ENCODE results near the gene CAMK4. TPM values are rescaled to one million over a fixed set of nuclear protein-coding genes. Genes with fewer than 3 reads are reported as not detected.

CAMK4 gene
- 0.93 and 2.6 TPM in 2 replicates for total RNA-seq

DNA sequence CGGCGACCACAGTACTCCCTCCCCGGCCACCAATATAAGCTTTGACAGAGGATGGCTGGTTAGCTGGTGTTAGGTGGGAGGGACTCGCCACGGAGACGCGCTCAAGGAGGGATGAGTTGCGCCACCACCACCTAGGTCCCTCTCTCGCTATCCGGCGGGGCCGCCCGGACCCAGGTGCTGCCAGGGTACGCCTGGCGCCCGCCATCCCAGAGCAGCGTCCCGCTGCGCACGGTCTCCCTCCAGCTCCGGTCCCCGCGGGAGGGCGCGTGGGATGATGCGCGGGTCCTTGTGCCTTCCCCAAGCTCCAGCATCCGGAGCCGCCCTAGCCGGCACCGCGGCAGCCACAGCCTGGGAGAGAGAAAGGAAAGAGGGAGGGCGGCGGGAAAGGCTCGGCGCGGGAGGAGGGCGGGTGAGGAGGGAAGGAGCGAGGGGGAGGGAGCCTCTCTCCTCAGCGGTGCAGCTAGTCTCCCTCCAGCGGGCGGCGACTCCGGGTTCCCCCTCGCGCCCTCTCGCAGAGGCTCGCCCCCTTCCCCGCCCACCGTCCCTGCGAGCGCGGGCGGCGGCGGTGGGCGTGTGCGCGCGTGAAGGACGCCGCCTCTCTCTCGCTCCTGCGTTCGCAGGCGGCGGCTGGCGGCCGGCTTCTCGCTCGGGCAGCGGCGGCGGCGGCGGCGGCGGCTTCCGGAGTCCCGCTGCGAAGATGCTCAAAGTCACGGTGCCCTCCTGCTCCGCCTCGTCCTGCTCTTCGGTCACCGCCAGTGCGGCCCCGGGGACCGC lies at the start of gene CAMK4:
TSS of gene CAMK4 (plus strand) at position 598 of the 774 bp plus-strand sequence. CDS start at position 698, 100 bp downstream.

DNA sequence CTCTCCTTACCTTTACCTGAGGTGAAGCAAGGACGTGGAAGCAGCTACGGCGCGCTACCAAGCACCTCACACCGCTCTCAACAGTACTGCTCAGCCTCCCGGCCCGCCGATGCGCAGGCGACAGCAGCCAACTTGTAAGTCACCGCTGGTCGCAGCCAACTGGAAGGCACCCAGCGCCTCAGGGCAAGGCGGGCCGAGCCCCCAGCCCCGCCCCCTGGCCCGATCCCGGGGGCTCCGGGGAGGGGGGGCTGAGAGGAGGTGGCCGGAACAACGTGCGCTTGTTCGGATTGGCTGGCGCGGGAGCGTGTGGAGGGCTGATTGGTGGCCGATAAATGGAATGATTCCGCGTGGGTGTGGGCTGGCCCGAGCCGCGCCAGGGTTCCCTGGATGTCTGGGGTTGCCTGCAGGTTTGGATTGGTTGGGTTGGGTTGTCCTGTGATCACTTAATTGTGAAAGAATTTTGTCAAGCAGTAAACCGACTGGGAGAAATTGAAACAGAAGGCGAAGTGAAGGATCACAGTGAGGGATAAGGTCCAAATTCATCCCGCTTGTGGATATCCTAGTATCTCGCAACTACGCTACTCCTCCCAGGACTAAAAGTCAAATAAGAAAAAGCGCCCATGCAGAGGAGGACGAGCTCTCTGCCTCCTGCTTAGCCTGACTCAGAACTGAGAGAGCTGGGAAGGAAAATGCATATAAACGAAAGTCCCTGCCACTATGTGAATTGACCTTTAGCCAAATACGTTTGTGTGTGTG lies 288.4 kb downstream of the CAMK4 start, which contains the start of gene STARD4:
TSS of gene STARD4 (minus strand) at position 161 of the 756 bp plus-strand sequence. CDS start 5,102 bp downstream, outside the sequence.

Other genes starting within 250 kb of the CAMK4 start
- 0.53 and 0.93 TPM in 2 replicates for gene TSLP, start 152.7 kb upstream of the CAMK4 start, total RNA-seq
- gene WDR36, start 132.0 kb upstream of the CAMK4 start, total RNA-seq, result 90.0 and 114 TPM in 2 replicates